HCT116 (cell line): ENCODE measurements around the gene FAM50B. TPM values are rescaled to one million over a fixed set of nuclear protein-coding genes. Genes with fewer than 3 reads are reported as not detected.

Source experiments
- ATAC-seq: fragments of 200-7000 bp; cut with Tn5 transposase; 2 replicates; pipeline ENCODE4 v1.9.1; 2020; ENCODE audit warnings: mild to moderate bottlenecking, moderate library complexity
- BruUV-seq: library from RNA; stranded (reverse); fragments of 400-500 nt; replicated peaks from 2 replicates; lab custom pipeline; 2021; lab: Mats Ljungman, UMichigan
- CTCF ChIA-PET: fragments of 300-600 bp; sonication (Branson Sonifier 250); formaldehyde crosslinking; loops from one replicate; lab custom pipeline; 2021; ENCODE audit warnings: antibody characterized with exemption; lab: Charles Lee
- POLR2A ChIA-PET: fragments of 300-600, 350-600 bp; sonication (Branson Sonifier 250); formaldehyde crosslinking; loops from one replicate; lab custom pipeline; 2021; ENCODE audit warnings: antibody characterized with exemption; lab: Charles Lee
- RAD21 ChIA-PET, 2 experiments: fragments of 300-600 bp; sonication (Branson Sonifier 250); formaldehyde crosslinking; loops; one replicate each; lab custom pipeline; 2023; ENCODE audit warnings: low total read pairs in 2 of 2; ENCODE audit not compliant: uncharacterized antibody in 2 of 2, unreplicated experiment in 2 of 2, low non-redundant PET in 1 of 2; lab: Charles Lee
- DNase-seq: peaks from one replicate; pipeline ENCODE4 v3.0.0-alpha.2; 2010; ENCODE audit warnings: low read depth, low spot score
- H2AFZ ChIP-seq: fragments of 200-600 bp; shearing (Covaris generic), sonication (generic); 2 replicates; pipeline ENCODE4 v1.6.1; 2017; ENCODE audit warnings: low read depth, mixed run types, mixed read lengths, antibody characterized with exemption, low read length; ENCODE audit not compliant: poor library complexity, severe bottlenecking
- H3K27ac ChIP-seq: 2 replicates; pipeline ENCODE4 v1.5.1; 2012; ENCODE audit warnings: low read depth, low read length
- H3K27me3 ChIP-seq: fragments of 200-600 bp; sonication (generic); 2 replicates; pipeline ENCODE4 v1.6.1; 2016; ENCODE audit warnings: mixed run types, low read length, mixed read lengths; ENCODE audit not compliant: insufficient read depth
- H3K36me3 ChIP-seq, 2 experiments: fragments of 200-500 bp in 1 of 2; fragments of 200-600 bp in 1 of 2; sonication (Bioruptor generic) in 1 of 2; sonication (generic) in 1 of 2; 2 replicates each; pipeline versions ENCODE4 v1.5.1 to v1.6.1; 2014 to 2016; ENCODE audit warnings: low read length in 2 of 2, inconsistent platforms in 1 of 2, mixed read lengths in 1 of 2, mixed run types in 1 of 2; ENCODE audit not compliant: insufficient read depth in 2 of 2, control insufficient read depth in 1 of 2
- H3K4me1 ChIP-seq, 2 experiments: fragments of 200-600 bp in 1 of 2; sonication (generic) in 1 of 2; 2 replicates each; pipeline versions ENCODE4 v1.5.1 to v1.6.1; 2012 to 2017; ENCODE audit warnings: low read length in 2 of 2, inconsistent platforms in 1 of 2, mild to moderate bottlenecking in 1 of 2, mixed read lengths in 1 of 2, mixed run types in 1 of 2, moderate library complexity in 1 of 2; ENCODE audit not compliant: insufficient read depth in 2 of 2, control insufficient read depth in 1 of 2
- H3K4me2 ChIP-seq: fragments of 200-600 bp; sonication (generic); 2 replicates; pipeline ENCODE4 v1.6.1; 2017; ENCODE audit warnings: mixed run types, low read length, mixed read lengths
- H3K4me3 ChIP-seq, 2 experiments: fragments of 200-600 bp in 1 of 2; sonication (generic) in 1 of 2; replicated peaks in 1 of 2; 2 replicates each; pipeline ENCODE4 v1.5.1; 2011 to 2016; ENCODE audit warnings: low read length in 2 of 2, control low read depth in 1 of 2, low read depth in 1 of 2, mild to moderate bottlenecking in 1 of 2, mixed read lengths in 1 of 2, mixed run types in 1 of 2
- H3K79me2 ChIP-seq: fragments of 200-600 bp; sonication (generic); 2 replicates; pipeline ENCODE4 v1.6.1; 2017; ENCODE audit warnings: mild to moderate bottlenecking, mixed run types, low read length, moderate library complexity, mixed read lengths; ENCODE audit not compliant: insufficient read depth
- H3K9ac ChIP-seq: fragments of 200-600 bp; sonication (generic); 2 replicates; pipeline ENCODE4 v1.6.1; 2016; ENCODE audit warnings: low read length, mixed read lengths
- H3K9me2 ChIP-seq: fragments of 200-600 bp; sonication (generic), shearing (Covaris generic); 2 replicates; pipeline ENCODE4 v1.6.1; 2017; ENCODE audit warnings: mixed run types, mild to moderate bottlenecking, moderate library complexity; ENCODE audit not compliant: insufficient read depth
- H3K9me3 ChIP-seq, 2 experiments: fragments of 200-500 bp in 1 of 2; fragments of 200-600 bp in 1 of 2; sonication (Bioruptor generic) in 1 of 2; sonication (generic) in 1 of 2; 2 replicates each; pipeline ENCODE4 v1.6.1; 2014 to 2017; ENCODE audit warnings: low read length in 2 of 2, mixed read lengths in 2 of 2, inconsistent platforms in 1 of 2, low read depth in 1 of 2, mild to moderate bottlenecking in 1 of 2, mixed run types in 1 of 2, moderate library complexity in 1 of 2; ENCODE audit not compliant: control insufficient read depth in 1 of 2, insufficient read depth in 1 of 2
- H4K20me1 ChIP-seq: fragments of 200-600 bp; sonication (generic), shearing (Covaris generic); 2 replicates; pipeline ENCODE4 v1.6.1; 2017; ENCODE audit warnings: mixed run types, mild to moderate bottlenecking, moderate library complexity; ENCODE audit not compliant: insufficient read depth
- CBX3 ChIP-seq: IDR thresholded peaks from 2 replicates; pipeline ENCODE4 v1.6.1; 2012; ENCODE audit warnings: low read depth
- JUND ChIP-seq: IDR thresholded peaks from 2 replicates; pipeline ENCODE4 v1.6.1; 2012
- RAD21 ChIP-seq: IDR thresholded peaks from 2 replicates; pipeline ENCODE4 v1.6.1; 2012; ENCODE audit warnings: low read depth, mild to moderate bottlenecking
- SP1 ChIP-seq: IDR thresholded peaks from 2 replicates; pipeline ENCODE4 v1.6.1; 2012; ENCODE audit warnings: low read depth
- TCF7L2 ChIP-seq: IDR thresholded peaks from 2 replicates; pipeline ENCODE4 v1.7.0; 2011; ENCODE audit warnings: borderline replicate concordance, inconsistent platforms; ENCODE audit not compliant: insufficient read depth, insufficient read length; ENCODE audit errors: extremely low read depth
- YY1 ChIP-seq: IDR thresholded peaks from 2 replicates; pipeline ENCODE4 v1.6.1; 2011; ENCODE audit warnings: low read length, low read depth, moderate library complexity, mild to moderate bottlenecking; ENCODE audit not compliant: insufficient replicate concordance; ENCODE audit errors: extremely low read depth
- ZFX ChIP-seq: fragments of 450-650 bp; IDR thresholded peaks from 2 replicates; pipeline ENCODE4 v1.6.1; 2017
- intact Hi-C: fragments of 100-400 bp; cut with micrococcal nuclease; formaldehyde crosslinking; loops from 2 replicates; pipeline ENCODE4 v1.10.0; 2022
- total RNA-seq: library from RNA; stranded (reverse); gene quantifications from one replicate; pipeline ENCODE4 v1.2.1, GENCODE V29; 2021; ENCODE audit not compliant: unreplicated experiment
- TF ChIP-seq, protein P1 (sequence below), 3 experiments: fragments of 200-600 bp in 1 of 3; sonication (generic) in 1 of 3; IDR thresholded peaks in 2 of 3; conservative IDR thresholded peaks in 1 of 3; 2 replicates each; pipeline ENCODE4 v1.5.1; 2012 to 2017; ENCODE audit warnings: low read depth in 2 of 3, low read length in 2 of 3, antibody characterized with exemption in 1 of 3, borderline replicate concordance in 1 of 3, control low read depth in 1 of 3, mild to moderate bottlenecking in 1 of 3, mixed read lengths in 1 of 3, mixed run types in 1 of 3, moderate library complexity in 1 of 3; ENCODE audit not compliant: insufficient read depth in 1 of 3
- TF ChIP-seq, protein P2 (sequence below): IDR thresholded peaks from 2 replicates; pipeline ENCODE4 v1.6.1; 2011; ENCODE audit warnings: mild to moderate bottlenecking, low read length, moderate library complexity; ENCODE audit not compliant: insufficient replicate concordance; ENCODE audit errors: extremely low read depth

Gene FAM50B
- total RNA-seq, 1 experiment from 2014 or later, result 0.86 TPM

DNA sequence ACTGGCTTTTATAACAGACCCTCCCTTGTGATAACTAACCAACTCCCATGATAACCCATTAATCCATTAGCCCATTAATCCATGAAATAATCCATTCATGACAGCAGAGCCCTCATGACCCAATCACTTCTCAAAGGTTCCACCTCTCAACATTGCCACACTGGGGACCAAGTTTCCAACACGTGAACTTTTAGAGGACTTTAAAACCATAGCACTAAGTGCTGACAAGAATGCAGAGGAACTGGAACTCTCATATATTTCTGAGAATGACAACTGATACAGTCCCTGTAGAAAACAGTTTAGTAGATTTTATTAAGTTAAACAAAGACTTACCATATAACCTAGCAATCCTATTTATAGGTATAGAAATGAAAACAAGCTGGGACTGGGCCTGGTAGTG, 11.4 kb upstream of the FAM50B start:
- Histone ChIP-seq H3K27me3 (no peaks in the 10 kb centered on the region), H3K36me3 (no peaks in the 10 kb centered on the region), H3K4me2 (no peak overlapping the region), H3K9me2 (no peaks in the 10 kb centered on the region), H3K4me1 (no peaks in the 10 kb centered on the region; a peak in 1 of 4 replicates), H3K27ac (no peak overlapping the region), H2AFZ (no peak overlapping the region), H3K9me3 (no peaks in the 10 kb centered on the region), H3K9ac (no peak overlapping the region), H4K20me1 (no peaks in the 10 kb centered on the region), H3K4me3 (no peak overlapping the region), H3K79me2 (no peaks in the 10 kb centered on the region)
- ChIA-PET POLR2A (no interaction called here), RAD21 (no interaction called here), CTCF (no interaction called here)
- intact Hi-C loops, result no loop called here
- DNase-seq, result no peak
- ATAC-seq, result no peak
- BruUV-seq, result no TSS peak
- TF ChIP-seq, protein P1, sequence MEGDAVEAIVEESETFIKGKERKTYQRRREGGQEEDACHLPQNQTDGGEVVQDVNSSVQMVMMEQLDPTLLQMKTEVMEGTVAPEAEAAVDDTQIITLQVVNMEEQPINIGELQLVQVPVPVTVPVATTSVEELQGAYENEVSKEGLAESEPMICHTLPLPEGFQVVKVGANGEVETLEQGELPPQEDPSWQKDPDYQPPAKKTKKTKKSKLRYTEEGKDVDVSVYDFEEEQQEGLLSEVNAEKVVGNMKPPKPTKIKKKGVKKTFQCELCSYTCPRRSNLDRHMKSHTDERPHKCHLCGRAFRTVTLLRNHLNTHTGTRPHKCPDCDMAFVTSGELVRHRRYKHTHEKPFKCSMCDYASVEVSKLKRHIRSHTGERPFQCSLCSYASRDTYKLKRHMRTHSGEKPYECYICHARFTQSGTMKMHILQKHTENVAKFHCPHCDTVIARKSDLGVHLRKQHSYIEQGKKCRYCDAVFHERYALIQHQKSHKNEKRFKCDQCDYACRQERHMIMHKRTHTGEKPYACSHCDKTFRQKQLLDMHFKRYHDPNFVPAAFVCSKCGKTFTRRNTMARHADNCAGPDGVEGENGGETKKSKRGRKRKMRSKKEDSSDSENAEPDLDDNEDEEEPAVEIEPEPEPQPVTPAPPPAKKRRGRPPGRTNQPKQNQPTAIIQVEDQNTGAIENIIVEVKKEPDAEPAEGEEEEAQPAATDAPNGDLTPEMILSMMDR (IDR thresholded peaks at IDR 0.05 in 2 of 3, conservative IDR thresholded peaks at IDR 0.05 in 1 of 3; ENCODE audit: borderline replicate concordance in 1 of 3, insufficient read depth in 1 of 3, low read depth in 2 of 3, low read length in 2 of 3), result no peak
- TF ChIP-seq, protein P2, sequence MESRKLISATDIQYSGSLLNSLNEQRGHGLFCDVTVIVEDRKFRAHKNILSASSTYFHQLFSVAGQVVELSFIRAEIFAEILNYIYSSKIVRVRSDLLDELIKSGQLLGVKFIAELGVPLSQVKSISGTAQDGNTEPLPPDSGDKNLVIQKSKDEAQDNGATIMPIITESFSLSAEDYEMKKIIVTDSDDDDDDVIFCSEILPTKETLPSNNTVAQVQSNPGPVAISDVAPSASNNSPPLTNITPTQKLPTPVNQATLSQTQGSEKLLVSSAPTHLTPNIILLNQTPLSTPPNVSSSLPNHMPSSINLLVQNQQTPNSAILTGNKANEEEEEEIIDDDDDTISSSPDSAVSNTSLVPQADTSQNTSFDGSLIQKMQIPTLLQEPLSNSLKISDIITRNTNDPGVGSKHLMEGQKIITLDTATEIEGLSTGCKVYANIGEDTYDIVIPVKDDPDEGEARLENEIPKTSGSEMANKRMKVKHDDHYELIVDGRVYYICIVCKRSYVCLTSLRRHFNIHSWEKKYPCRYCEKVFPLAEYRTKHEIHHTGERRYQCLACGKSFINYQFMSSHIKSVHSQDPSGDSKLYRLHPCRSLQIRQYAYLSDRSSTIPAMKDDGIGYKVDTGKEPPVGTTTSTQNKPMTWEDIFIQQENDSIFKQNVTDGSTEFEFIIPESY, result no peak
- TF ChIP-seq CBX3 (no peak), JUND (no peak), ZFX (no peak), SP1 (no peak), YY1 (no peak), TCF7L2 (no peak), RAD21 (no peak)
- TF ChIP-seq, all 23 proteins: peak for 0
